Dermis microvascular lymphatic vessel endothelial cell (primary cell): ENCODE data around the gene POM121. TPM values are rescaled to one million over a fixed set of nuclear protein-coding genes. Genes with fewer than 3 reads are reported as not detected.
"Not testable (repeated sequence)": the region's sequence is repeated elsewhere in the genome, so short reads cannot be mapped to it uniquely, and the experiment has no call there.

Experiments
- DNase-seq, 2 donors: peaks; one replicate each; pipeline versions ENCODE4 v3.0.0 to v3.0.0-alpha.2; 2010; ENCODE audit warnings: low read depth in 2 of 2
- total RNA-seq: library from RNA; depleted of rRNA; stranded (reverse); fragments of >200 nt; gene quantifications from 2 replicates; pipeline ENCODE4 v1.2.1, GENCODE V29; 2014

POM121 gene
- total RNA-seq, 1 donor from 2014 or later = 3.0 TPM

DNA sequence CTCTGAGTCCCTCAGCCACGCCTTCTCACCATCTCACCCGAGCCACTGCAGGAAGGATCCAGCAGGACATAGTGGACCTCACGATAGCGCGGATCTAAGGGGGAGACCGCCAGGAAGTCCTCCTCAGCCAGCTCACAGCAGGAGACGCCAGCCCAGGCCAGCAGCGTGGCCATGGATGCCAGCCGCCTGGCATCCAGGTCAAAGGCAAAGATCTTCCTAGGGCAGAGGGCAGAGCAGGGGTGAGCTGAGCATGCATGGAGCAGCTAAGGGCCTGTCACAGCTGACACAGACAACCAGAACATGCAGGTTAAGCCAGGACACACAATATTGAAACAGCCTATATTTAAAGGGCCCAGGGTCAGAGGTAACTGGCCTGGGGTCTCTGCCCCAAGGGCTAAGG lies 24.4 kb downstream of the POM121 start:
- DNase-seq = not testable (repeated sequence)

DNA sequence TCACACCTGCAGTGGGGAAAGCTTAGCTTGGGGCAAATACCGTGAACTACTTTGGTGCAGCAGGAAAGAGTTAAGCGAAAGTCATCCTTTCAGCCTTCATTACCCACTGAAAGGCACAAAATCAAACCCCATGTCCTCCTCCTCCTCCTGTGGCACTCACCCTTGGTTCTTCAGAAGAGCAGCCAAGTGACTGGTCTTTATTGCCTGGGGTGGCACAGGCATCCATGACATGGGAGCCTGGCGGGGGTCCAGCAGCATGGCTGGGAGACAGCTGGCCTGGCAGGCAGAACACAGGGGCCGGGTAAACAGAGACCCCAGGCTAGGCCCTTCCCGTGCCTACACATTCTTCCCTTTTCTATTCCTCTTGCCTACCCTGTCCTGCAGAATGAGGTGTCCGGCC lies 24.8 kb downstream of the POM121 start:
- not testable (repeated sequence) for DNase-seq

DNA sequence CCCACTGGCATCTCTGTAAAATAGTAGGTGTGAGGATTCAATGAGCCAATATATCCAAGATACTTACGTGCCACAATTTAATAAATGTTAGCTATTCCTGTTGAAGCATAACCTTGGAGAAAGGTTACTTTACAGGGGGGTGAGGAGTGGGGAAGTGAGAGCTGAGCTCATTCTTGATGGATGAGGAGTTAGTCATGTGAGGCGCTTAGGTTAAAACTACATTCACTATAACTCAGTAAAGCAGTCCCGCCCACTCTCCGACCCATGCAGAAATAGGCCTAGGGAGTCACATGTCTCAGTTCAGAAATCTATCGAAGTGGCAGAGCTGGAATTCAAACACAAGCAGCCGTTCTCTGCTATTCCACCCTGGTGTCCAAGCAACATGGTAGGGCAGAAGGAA lies 25.5 kb downstream of the POM121 start:
- DNase-seq = not testable (repeated sequence)

DNA sequence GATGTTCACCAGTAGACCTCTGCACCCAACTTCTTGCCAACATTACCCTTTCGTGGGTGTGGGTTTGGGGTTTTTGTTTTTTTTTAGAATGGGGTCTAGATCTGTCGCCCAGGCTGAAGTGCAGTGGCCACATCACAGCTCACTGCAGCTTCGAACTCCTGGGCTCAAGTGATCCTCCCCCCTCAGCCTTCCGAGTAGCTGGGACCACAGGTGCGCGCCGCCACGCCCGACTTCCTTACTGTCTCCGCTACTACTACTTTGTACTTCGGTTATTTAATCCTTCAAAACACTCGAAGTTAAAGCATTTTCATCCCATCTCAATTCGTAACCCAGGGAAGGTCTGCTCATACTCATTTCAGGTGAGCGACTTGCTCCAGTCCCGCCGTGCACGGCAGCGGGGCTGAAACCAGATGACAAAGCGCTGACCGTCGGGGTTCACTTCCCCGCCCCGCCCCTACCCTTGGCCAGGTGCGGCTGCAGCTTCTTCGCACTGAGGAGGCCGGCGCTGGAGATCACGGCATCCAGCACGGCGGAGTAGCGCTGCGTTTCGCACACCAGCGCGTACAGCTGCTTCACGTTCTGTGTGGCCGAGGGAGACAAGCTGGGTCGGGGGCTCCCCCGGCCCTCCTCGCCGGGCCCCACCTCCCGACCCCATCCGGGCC lies 29.1 kb downstream of the POM121 start:
- DNase-seq = not testable (repeated sequence)

DNA sequence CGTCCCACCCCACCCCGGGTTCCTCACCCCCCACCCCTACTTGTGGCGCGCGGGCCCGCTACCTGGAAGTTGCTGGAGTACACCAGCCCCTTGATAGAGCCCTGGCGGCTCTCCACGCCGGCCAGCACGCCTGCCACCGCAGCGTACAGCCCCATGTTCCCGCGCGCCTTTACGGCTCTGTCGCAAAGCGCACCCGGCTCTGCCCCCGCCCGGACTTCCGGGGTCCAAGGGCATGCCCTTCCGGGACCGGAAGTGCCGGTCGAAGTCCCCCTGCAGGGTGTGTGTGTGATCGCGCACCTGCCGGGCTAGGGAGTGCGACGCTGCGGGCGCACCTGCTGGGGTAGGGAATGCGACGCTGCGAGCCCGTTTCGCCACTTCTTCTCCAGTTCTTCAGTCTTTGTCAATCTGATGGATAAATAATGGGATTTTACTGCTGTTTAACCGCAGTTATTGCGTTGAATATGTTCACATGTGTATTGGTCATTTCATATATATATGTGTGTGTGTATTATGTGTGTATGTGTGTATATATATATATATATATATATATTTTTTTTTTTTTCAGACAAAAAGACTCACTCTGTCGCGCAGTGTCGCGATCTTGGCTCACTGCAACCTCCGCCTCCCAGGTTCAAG lies 29.8 kb downstream of the POM121 start:
- not testable (repeated sequence) for DNase-seq

DNA sequence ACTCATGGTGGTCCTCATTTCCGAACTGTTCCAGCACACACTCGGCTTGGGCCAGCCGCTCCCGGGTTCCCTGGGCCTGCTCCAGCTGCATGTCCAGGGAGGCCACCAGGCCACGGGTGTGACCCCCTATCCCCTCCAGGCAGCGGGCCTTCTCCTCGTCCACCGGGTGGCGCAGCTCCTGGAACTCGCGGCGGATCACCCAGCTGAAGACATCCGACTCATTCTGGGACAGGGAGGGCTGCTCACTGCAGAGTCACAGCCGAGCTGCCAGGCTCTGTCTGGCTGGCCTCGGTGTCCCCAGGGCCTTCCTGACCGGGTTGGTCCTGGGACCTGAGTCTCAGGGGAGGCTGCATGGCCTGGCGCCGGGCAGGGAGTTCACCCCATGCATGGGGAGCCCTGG lies 35.1 kb downstream of the POM121 start:
- DNase-seq = not testable (repeated sequence)

DNA sequence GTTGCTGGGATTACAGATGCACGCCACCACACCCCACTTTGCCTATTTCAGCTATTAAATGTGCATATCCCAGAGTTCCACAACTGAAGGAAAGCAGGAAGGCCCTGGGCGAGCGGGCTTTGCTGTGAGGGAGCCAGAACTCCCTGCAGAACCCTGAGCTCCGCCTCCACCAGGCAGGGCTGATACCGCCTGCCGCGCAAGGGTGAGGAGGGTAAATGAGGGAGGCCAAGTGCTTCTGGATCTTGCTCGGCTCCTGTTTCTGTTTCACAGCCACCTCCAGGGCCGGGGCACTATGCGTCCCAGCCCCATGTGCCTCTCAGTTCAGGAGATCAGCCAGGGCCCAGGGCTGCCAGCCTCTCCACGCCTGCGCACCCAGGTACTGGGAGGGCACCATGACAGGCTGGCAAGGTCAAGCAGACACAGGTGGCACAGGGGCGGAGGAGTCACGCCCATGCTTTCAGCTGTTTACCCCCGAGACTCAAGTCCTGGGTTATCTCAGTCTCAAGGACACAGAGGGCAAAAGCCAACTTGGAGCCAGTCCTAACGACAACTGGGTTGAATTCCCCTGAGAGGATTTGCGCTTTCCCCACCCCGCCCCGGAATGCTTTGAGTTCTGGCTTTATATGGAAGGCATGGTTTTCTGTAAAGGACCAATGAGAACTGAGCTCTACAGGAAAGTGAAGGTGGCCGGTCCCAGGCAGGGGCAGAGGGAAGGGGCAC lies 35.9 kb downstream of the POM121 start:
- not testable (repeated sequence) for DNase-seq

DNA sequence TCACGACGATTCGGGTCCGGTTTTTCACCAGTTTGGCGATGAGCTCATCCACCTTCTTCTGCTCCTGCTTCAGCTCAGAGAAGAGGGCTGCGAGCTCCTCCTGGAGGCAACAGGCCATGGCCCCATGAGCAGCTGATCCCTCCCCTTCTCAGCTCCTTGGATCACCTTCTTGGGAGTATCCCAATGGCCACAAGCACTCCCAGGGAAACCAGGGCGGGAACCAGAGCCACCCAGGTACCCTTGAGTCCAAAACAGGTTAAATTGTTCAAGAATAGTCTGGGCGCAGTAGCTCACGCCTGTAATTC lies 36.4 kb downstream of the POM121 start:
- DNase-seq = not testable (repeated sequence)

DNA sequence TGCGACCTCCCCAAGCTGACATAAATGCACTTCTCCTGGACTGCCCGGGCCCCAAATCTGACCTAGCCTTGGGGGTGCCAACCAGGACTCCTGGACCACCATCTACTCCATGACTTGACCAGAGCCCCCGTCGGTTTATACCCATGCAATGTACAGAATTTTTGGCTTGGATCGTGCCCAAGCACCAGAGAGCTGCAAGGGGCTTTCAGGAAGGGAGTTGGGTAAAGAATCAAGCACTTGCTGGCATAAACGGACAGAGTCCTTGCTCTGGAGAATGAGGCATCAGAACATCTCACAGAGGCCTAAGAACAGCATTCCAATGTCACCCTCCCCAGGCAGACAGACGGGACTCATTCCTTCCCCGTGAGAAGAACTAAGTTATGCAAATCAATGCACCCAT lies 38.2 kb downstream of the POM121 start:
- not testable (repeated sequence) for DNase-seq

DNA sequence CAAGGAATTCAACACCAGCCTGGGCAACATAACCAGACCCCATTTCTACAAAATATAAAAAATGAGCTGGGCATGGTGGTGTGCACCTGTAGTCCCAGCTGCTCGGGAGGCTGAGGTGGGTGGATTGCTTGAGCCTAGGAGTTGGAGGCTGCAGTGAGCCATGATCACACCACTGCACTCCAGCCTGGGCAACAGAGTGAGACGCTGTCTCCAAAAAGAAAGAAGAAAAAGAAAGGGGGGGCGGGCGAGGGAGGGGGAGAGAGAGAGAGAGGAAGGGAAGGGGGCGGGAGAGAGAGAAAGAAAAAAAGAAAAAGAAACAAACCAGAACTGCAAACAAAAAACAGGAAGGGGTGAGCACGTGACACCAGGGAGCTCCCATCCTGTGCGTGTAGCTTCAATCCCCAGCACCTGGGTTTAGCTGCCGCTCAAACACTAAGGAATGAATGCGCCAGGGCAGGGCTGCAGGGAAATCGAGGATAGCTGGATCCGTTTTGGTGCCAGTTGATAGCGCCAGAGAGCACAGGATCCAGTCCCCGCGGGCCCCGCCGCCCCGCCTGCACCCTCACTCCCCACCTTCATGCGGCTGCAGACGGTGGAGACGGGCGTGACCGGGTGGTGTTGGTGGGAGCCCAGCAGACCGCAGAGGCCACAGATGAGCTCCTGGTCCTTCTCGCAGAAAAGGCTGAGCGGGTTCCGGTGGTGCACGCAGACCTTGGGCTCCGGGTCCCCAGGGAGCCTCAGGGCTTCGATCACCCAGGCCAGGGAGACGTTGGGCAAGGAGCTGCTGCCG lies 40.5 kb downstream of the POM121 start:
- not testable (repeated sequence) for DNase-seq

DNA sequence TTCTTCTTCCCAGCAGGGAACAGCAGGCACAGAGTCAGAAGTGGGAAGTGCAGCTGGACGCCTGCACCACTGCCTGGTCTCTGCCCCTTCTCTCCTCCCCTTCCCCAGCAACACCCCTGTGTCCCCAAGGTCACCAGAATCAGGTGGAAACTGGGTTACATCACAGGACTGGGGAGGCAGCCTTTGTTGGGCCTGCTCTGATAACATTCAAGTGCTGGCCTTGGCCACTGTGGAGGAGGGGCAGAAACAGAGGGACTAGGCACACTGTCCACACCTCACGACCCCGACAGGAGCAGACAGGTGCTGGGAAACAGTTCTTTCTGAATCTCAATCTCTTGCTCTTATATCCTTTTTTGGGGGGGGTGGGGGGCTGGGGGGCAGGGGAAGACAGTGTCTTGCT lies 42.0 kb downstream of the POM121 start:
- DNase-seq = not testable (repeated sequence)

DNA sequence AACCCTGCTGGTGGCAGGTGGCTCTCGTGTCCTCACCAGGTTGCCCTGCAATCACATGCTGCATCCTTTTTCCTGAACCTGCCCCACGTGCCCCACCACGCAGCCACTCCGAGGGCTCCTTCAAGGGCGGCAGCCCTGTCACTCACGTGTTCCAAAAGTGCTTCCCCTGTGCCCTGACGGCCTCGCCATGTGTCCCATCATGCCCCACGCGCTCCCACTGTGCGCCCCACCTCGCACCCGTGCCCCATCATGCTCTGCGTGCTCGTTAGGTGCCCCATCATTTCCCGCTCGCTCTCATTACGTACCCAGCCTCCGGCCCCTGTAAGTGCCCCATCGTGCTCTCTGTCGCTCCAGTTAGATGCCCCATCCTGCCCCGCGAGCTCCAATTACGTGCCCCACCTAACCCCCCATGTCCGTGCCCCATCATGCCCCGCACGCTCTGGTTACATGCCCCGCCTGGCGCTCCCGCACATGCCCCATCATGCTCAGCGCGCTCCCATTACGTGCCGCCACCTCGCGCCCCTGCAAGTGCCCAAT lies 44.2 kb downstream of the POM121 start, which contains the start of gene TRIM74:
Gene TRIM74, minus strand, starts transcription at position 487 of the 537 bp plus-strand sequence. CDS start 3,309 bp downstream, outside the sequence.
- not testable (repeated sequence) for DNase-seq

DNA sequence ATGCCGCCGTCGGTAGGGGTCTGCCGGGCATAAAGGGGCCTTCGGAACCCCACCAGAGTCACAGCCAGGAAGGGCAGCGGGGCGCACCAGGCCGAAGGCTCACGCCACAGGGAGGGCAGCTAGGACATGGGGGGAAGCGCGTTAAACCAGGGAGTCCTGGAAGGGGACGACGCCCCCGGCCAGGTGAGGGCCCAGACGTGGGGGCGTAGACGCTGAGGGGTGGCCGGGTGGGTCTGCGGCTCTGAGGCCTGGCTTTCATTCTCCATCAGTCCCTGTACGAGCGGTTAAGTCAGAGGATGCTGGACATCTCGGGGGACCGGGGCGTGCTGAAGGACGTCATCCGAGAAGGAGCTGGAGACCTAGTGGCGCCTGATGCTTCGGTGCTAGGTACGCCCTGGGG lies 44.8 kb downstream of the POM121 start:
- DNase-seq = not testable (repeated sequence)

DNA sequence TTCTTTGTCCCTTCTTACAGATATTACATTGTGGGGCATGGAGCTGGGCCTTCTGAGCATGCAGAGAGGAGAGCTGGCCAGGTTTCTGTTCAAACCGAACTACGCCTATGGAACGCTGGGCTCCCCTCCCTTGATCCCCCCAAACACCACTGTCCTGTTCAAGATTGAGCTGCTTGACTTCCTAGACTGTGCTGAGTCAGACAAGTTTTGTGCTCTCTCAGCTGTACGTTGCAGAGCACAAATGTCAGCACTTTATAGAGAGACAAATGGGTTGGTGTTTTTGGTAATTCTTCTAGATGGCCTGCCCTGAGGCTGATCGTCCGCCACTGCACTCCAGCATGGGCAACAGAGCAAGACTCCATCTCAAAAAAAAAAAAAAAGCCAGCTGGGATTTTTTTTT lies 46.6 kb downstream of the POM121 start:
- not testable (repeated sequence) for DNase-seq

DNA sequence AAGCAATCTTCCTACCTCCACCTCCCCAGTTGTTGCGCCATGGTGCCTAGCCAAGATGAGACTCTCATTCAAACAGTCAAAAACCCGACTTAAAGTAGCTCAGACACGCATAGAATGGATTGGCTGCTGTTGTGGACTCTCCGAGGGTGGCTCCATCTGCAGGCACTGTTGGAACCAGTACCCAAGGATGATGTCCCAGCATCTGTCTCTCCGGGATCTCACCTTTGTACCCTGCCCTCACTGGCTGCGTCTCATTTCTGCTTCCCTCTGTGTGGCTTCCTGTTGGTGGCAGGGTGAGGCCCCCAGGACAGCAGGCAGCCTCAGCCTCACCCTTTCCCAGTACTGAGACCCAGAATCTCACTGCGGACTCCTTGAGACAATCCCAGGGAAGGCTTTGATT lies 49.9 kb downstream of the POM121 start:
- DNase-seq = not testable (repeated sequence)

DNA sequence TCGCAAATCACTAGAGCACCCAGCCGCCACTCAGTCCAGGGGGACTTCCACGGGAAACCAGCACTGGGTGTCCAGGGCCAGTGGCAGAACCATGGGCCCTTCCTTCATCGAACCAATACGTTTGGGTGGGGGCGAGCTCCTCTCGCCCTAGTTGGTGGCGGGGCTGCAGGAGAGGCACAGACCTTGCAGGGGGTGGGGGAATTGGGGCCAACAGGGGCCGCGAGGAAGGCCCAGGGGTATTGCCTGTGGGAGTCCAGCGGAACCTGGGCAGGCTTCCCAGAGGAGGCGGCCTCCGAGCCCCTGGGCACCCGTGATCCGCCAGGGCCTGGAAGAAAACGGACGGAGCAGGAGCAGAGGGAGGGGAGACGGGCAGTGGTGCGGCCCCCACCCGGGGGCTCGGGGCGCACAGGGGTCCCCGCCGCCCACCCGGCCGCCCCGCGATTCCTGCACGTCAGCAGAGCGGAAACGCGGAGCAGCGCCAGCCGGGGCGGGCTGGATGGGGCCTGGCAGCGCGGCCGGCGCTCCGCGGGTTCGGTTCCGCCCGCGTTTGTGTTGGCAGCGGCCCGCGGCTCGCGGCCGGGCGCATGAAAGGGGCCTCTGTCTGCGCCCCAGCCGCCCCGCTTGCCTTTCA lies 50.9 kb downstream of the POM121 start:
- DNase-seq = not testable (repeated sequence)

DNA sequence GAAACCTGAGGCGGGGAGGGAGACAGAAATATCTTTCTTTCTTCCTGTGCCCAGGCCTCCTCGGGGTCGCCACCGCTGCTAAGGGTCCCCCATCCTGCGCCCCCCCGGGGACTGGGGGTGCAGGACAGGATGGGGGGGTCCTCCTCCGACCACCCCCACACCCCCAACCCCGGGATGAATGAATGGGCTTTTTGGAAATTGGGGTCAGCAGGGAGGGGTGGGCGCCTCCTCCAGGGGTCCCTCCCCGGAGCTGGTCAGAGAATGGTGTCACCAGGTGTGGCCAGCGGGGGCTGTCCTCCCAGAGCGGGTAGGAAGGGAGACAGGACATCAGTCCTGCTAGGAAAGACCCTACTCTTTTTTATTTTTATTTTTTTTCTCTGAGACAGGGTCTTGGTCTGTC lies 51.5 kb downstream of the POM121 start:
- not testable (repeated sequence) for DNase-seq

DNA sequence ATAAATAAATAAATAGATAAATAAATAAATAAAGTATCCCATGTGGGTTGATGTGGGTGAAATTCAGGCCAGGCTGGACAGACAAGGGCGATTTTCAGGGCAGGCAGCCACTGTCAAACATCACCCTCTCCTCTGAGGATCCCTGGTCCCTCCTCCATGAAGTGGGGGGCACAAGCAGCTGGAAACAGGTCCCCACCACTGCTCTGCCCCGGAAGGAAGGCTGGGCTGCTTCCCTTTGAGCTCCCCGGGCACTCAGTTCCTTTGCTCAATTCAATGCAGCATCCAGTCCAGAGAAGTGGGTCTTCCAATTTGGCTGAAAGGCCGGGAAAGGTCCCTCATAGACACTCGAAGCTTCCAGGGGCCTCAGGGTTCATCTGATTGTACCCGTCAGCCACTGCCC lies 55.5 kb downstream of the POM121 start:
- not testable (repeated sequence) for DNase-seq

DNA sequence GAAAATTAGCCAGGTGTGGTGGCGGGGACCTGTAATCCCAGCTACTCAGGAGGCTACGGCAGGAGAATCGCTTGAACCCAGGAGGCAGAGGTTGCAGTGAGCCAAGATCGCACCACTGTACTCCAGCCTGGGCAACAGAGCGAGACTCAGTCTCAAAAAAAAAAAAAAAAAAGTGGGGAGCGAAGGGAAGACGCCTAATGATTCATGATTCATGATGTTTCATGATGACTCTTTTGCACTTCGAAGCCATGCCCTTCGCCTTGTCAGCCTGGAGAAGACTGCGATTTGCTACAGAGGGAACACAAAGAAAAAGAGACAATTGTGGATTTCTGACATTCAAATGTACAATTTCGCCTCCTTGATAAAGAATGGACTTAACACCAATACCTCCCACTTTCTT lies 57.2 kb downstream of the POM121 start:
- DNase-seq = not testable (repeated sequence)

DNA sequence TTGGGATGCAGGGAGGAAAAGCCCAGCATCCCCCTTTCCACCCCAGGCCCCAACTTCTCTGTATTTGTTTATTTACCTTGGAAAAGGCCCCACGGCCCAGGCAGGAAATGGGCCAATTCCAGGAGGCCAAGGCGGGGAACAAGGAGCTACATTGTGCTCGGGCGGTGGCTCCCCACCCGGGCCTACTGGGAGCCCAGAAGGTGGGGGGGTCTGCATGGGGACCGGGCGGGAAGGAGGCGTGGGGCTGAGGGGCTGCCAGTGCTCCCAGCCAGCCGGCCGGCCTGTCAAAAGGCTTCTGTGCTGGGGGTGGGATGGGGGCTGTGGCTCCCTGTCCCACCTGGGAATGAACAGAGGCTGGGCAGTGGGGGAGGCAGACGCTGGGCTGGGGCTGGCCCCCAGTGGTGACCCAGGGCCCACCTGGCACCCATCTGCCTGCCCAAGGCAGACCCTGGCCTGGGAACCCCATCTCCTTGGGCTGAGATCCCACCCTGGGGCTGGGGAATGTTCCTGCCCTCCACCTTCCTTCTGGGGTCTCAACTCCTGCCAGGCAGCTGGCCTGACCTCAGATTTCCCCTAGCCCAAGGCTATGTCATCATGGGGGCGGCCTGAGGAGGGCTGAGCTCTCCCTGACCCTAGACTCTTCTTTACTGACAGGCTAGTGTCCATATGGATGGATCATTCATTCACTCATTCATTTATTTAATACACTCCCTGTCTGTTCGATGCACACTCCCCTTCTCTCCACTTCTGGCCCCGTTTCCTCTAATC lies 65.4 kb downstream of the POM121 start:
- DNase-seq = not testable (repeated sequence)
